GM20431 (cell line): ENCODE measurements around the gene PLCXD1.
"Not testable (repeated sequence)": the region's sequence is repeated elsewhere in the genome, so short reads cannot be mapped to it uniquely, and the experiment has no call there.

Experiments
- in situ Hi-C: fragments of 300-500 bp; cut with MseI, MboI; formaldehyde crosslinking; loops from one replicate; pipeline ENCODE4 v1.15.0; 2020; ENCODE audit warnings: low sequenced_read_pairs; ENCODE audit not compliant: unreplicated experiment

The PLCXD1 gene, protein sequence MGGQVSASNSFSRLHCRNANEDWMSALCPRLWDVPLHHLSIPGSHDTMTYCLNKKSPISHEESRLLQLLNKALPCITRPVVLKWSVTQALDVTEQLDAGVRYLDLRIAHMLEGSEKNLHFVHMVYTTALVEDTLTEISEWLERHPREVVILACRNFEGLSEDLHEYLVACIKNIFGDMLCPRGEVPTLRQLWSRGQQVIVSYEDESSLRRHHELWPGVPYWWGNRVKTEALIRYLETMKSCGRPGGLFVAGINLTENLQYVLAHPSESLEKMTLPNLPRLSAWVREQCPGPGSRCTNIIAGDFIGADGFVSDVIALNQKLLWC

DNA sequence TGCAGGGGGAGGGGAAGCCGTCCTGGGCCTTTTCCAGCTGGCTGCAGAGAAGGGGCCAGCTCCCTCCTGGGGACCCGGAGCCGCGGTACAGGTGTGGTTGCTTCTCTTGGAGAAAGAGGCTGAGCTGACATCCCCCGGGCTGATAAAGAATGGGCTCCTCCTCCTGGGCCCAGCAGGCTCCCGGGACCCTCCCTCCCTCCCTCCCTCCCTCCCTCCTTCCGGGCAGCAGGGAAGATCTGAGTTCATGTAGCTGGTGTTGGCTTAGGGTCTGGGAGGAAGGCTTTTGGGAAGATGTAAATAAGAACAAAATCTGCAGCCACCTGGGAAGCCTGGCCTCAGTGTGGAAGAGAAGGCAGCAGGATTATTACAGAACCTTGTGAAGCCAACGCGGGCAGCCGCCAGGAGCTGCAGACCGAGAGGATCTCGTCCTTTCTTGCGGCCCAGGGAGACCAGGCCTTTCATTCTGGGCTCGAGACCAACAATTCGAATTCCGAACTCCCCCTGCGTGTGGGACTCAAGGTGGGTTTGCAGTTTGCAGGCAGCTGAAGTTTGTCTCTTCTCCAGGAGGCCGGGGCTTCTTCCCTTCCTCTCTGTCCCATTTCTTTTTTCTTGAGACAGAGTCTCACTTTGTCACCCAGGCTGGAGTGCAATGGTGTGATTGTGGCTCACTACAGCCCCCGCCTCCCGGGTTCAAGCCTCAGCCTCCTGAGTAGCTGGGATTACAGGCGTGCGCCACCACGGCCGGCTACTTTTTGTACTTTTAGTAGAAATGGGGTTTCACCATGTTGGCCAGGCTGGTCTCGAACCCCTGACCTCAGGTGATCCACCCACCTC, at the start of gene PLCXD1:
PLCXD1 (plus strand) TSS at position 216 of the 834 bp plus-strand sequence. CDS start 2,807 bp downstream, outside the sequence.
- in situ Hi-C loops, result no loop called here

- in situ Hi-C loops, result not testable (repeated sequence)
Observed at GRCh38 chrX:231637-232277, 49.4 kb upstream of the PLCXD1 start.

DNA sequence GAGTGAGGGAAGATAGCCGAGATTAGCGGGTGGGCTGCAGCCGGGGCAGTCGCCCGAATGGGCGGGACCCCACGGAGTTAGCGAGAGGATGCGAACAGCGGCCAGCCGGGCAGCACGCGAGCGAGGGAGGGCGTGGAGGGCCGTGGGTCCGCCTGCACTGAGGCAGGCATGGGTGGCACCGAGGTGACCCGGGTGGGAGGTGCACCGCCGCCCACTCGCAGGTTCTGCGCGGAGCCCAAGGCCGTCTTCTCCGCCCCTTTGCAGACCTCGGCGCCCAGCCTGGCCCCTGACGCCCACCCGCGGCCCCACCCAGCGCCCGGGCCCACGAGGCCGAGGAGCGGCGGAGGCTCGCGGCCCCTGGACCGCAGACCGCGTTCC, 48.9 kb upstream of the PLCXD1 start:
- in situ Hi-C loops, result not testable (repeated sequence)

DNA sequence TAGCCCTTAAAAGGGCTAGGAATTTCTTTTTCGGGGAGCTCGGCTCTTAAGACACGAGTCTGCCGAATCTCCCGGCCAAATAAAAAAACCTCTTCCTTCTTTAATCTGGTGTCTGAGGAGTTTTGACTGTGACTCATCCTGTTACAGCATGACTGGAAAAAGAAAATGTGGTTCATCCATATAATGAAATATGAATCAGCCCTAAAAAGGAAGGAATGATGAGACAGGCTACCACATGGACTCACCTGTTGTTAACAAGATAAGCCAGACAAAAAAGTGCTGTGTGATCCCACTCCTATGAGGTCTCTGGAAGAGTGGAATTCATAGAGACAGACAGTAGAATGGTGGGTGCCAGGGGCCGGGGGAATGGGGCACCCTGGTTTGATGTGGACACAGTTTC, 45.0 kb upstream of the PLCXD1 start:
- in situ Hi-C loops, result not testable (repeated sequence)

GRCh38 chrX:250965-251364, 30.2 kb upstream of the PLCXD1 start:
- in situ Hi-C loops, result no loop called here

- in situ Hi-C loops, result not testable (repeated sequence)
Observed at GRCh38 chrX:251396-252243, 29.6 kb upstream of the PLCXD1 start.

- in situ Hi-C loops, result no loop called here
Observed at GRCh38 chrX:252244-252956, 28.8 kb upstream of the PLCXD1 start.

DNA sequence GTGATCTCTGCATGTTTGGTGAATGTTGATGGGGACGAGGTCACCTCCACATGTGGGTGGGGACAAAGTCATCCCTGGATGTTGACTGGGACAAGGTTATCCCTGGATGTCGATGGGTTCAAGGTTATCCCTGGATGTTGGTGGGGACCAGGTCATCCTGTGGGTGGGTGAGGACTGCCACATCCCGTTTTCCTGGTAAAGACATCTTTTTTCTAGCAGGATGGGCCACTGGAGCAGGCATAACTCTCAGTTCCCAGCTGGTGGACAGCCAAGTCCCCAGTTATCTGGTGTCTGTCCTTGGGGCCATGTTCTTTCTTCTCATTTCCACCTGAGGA, 28.3 kb upstream of the PLCXD1 start:
- in situ Hi-C loops, result no loop called here

GRCh38 chrX:253451-254297, 27.5 kb upstream of the PLCXD1 start:
- in situ Hi-C loops, result no loop called here

- in situ Hi-C loops, result no loop called here
Observed at GRCh38 chrX:254630-255215, 26.5 kb upstream of the PLCXD1 start.

GRCh38 chrX:255923-256331, 25.3 kb upstream of the PLCXD1 start:
- in situ Hi-C loops, result no loop called here

GRCh38 chrX:257054-257453, 24.1 kb upstream of the PLCXD1 start:
- in situ Hi-C loops, result not testable (repeated sequence)

- in situ Hi-C loops, result no loop called here
Observed at GRCh38 chrX:257681-258289, 23.4 kb upstream of the PLCXD1 start.

DNA sequence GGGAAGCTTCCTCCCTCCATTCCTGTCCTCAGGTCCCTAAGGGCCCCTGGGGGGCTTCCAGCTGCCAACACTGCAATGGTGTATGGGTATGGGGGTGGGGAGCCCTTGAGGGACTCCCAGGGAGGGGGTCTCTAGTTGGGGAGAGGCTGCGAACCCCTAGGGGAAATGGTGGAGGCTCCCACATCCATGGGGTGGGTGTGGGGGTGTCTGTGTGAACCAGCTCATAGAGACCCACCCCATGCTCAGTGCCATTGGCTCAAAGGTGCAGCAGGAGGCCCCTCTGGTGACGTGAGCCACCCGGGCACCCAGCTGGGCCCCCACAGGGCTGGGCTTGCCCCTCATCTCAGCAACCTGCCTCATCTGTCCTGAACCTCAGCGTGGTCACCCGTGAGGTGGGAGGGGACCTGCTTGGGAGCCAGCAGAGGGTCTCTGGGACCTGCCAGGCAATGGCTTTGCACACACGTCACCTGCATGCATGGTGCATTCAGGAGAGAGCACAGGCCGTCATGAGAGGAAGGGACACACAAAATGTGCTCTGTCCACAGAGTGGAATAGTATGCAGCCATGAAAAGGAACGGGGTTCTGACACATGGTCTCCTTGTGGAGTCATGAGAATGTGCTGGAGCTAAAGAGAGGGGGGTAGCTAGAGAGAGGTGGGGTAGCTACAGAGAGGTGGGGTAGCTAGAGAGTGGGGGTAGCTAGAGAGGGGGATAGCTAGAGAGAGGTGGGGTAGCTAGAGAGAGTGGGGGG, 22.7 kb upstream of the PLCXD1 start:
- in situ Hi-C loops, result no loop called here

DNA sequence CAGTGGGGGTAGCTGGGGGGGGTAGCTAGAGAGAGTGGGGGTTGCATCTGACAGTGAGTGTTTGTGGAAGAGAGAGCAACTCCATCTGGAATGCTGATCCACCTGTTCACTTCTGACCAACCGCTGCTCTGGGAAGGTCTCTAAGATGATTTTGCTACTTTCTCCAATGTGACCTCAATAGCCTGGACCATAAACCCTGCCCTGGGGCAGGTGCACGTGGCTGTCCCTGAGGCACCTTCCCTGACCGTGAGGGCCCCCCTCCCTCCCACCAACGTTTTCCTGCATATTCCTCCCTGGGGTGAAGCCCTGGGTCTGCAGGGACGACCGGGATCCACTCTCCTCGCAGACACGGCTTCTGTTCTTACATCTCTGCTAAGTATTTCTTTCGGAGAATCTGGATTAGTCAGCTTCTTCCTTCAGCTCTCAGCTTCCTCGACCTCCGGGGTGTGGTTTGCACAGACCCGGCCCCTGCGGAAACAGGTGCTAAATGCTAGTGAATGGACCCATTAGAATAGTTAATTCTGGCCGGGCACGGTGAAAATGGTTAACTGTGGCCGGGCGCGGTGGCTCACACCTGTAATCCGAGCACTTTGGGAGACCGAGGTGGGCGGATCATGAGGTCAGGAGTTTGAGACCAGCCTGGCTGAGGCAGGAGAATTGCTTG, 21.4 kb upstream of the PLCXD1 start:
- in situ Hi-C loops, result no loop called here

DNA sequence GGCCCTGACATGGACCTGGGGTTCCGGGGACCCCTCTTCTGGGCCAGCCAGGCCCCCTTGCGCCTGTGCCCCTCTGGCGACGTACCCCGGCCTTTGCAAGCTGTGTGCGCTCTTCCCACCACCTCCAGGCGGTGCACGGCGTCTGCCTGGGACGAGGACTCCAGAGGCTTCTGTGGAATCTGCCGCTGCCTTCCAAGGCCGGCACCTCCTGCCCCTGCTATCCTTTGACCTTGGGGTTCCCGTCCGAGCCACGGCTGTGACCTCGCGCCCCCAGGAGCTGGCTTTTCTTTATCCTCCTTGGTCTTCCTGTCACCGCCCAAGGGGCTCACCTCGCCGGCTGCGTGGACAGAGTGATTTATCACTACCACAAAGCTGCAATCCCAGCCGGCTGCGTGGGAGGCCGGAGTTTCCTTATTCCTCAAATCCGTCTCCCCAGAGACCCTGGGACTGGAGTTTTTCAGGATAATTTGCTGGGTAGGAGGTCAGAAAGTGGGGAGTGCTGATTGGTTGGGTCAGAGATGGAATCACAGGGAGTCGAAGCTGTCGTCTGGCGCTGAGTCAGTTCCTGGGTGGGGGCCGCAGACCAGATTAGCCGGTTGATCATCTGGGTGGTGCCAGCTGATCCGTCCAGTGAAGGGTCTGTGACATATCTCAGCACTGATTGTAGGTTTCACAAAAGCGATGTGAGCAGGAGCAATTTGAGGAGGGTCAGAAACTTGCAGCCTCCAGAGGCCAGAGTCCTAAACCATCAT, 19.8 kb upstream of the PLCXD1 start:
- in situ Hi-C loops, result no loop called here
